Measurements from ENCODE around the gene SGF29.
"Not testable (repeated sequence)": the region's sequence is repeated elsewhere in the genome, so short reads cannot be mapped to it uniquely, and the experiment has no call there.

GRCh38 chr16:28566233-28566925, 12.7 kb downstream of the SGF29 start:
- TF ChIP-seq CTCF (conservative IDR thresholded peaks at IDR 0.05 in 1 of 2, IDR thresholded peaks at IDR 0.05 in 1 of 2; ENCODE audit: low read depth in 1 of 2, low read length in 2 of 2); EZH2 (IDR thresholded peaks at IDR 0.05; ENCODE audit: low read length, missing control alignments): not testable (repeated sequence)
